Dermis blood vessel endothelial cell (primary cell): Measurements from ENCODE around the gene SNAPIN. TPM values are rescaled to one million over a fixed set of nuclear protein-coding genes. Genes with fewer than 3 reads are reported as not detected.
"Not testable (repeated sequence)": the region's sequence is repeated elsewhere in the genome, so short reads cannot be mapped to it uniquely, and the experiment has no call there.

ENCODE experiments used
- DNase-seq: peaks from one replicate; pipeline ENCODE4 v3.0.0; 2010
- total RNA-seq: library from RNA; depleted of rRNA; stranded (reverse); fragments of >200 nt; gene quantifications from 2 replicates; pipeline ENCODE4 v1.2.3, GENCODE V29; 2014

SNAPIN gene
- total RNA-seq, 1 donor from 2014 or later: 60.8 TPM

GRCh38 chr1:153647346-153647714 lies 11.2 kb upstream of the SNAPIN start:
- no peak for DNase-seq

DNA sequence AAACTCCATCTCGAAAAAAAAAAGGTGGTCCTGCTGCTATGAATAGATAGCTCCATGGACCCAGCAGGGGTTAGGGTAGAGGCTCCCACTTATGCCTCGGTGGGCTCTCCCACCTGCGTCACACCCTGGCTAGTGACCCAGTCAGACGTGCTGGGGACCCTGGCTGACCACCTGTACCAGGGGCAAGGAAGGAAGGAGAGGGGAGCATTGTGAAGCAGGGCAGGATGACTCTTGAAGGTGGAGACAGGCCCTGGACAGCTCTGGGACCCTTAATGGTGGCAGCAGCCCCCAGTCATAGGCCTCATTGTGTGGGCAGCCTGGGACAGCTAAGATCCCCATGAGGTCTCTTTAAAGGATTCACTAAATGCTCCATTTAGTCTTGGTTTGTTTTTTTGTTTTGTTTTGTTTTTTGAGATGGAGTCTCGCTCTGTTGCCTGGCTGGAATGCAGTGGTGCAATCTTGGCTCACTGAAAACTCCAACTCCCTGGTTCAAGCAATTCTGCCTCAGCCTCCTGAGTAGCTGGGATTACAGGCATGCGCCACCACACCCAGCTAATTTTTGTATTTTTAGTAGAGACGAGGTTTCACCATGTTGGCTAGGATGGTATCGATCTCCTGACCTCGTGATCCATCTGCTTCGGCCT lies 10.4 kb upstream of the SNAPIN start:
- DNase-seq: no peak

- DNase-seq: no peak
Observed at GRCh38 chr1:153649137-153649862, 9.2 kb upstream of the SNAPIN start.

DNA sequence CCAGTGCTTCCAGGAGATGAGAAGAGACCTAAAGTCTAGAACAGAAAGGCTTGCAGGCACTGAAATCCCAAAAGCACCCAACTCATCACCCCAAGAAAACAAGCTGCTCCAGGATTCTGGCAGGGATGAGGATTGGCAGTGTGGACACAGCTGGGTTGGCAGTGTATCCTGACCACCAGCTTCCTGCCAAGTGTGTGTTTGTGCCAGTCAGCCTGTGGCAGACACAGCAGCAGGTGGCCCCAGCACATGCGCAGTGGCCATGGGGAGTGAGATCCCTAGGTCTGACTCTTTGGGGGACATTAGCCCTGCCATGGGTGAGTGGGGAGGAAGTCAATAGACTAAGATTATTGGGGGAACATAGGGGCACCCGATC lies 8.7 kb upstream of the SNAPIN start:
- no peak for DNase-seq

- DNase-seq: no peak
Observed at GRCh38 chr1:153651771-153652170, 6.7 kb upstream of the SNAPIN start.

- DNase-seq: no peak
Observed at GRCh38 chr1:153652805-153653500, 5.5 kb upstream of the SNAPIN start.

GRCh38 chr1:153655333-153655732 lies 3.2 kb upstream of the SNAPIN start:
- no peak for DNase-seq

DNA sequence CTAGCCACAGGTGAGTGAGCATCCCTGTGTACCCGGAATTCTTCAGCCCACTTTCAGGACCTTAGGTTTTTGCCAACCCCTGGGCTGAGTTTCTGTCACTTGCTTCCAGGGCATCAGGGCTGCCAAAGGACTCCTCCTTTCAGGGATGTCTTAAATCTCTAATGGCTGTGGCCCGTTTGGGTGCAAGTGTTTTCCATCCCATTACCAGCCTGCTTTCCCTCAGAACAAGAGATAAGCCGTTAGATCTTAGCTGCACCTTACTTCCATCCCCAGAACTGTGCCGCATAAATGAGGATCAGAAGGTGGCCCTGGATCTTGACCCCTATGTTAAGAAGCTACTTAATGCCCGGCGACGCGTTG lies 652 bp downstream of the SNAPIN start:
- DNase-seq: no peak

DNA sequence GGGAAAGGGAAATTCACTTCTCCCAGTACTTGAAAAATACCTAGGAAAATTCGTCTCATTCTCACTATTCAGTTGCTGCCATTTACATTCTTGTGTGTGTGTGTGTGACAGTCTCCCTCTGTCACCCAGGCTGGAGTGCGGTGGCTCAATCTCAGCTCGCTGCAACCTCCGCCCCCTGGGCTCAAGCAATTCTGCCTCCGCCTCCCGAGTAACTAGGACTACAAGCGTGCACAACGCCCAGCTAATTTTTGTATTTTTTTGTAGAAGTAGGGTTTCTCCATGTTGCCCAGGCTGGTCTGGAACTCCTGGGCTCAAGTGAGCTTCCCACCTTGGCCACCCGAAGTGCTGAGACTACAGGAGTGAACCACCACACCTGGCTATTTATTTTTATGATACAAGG lies 1.2 kb downstream of the SNAPIN start:
- DNase-seq: no peak

DNA sequence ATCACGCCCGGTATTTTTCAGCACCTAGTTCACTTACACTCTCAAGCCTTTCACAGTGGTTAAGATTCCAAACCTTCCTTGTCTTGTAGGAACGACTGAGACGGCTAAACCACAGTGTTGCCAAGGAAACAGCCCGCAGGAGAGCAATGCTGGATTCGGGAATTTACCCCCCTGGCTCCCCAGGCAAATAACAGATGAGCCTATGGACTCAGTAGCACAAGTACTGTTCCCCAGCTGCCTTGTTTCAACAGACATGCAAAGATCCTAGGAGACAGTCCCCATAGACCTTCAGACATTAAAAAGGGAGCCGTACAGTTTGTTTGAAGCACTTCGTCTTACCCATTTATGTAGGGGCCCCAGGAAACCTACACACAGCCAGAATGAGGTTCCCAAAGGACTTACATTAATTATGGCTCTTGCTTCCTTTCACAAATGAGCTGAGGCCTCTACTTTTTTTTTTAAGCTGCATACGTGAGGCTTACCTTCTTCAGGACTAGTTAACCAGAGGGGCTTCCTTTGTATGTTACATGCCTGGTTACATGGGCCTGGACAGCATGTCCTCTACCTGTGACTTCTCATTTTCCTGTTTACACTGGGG lies 2.7 kb downstream of the SNAPIN start:
- no peak for DNase-seq

DNA sequence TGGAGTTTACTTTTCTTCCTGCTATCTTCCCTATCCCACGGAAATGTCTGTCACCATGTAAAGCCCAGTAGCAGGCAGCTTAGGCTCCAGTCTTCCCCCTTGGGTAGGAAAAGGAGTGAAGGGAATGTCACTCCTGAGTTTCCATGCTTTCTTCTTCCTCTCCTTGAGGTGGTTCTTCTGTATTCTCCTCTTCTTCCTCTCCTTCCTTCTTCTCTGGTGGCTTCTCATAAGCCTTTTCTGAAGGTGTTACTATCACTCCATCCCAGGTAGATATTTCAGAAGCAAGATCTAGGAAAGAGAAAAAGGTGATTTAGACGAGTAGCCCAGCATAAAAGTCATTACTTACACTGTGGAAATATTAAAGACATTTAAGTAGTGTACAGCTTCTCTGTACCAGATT lies 3.8 kb downstream of the SNAPIN start:
- DNase-seq: no peak

DNA sequence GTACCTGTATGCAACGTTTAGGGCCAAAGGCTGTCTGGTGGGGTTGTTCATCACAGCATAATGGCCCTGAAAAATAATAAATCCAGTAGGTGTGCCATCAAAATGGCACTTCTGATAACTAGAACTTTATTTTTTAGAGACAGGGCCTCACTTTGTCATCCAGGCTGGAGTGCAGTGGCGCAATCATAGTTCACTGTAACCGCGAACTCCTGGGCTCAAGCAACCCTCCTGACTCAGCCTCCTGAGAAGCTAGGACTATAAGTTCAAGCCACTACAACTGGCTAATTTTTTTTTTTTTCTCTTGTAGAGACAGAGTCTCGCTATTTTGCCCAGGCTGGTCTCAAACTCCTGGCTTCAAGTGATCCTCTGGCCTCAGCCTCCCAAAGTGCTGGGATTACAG lies 4.7 kb downstream of the SNAPIN start:
- no peak for DNase-seq

GRCh38 chr1:153667439-153667838 lies 8.9 kb downstream of the SNAPIN start:
- DNase-seq: no peak

DNA sequence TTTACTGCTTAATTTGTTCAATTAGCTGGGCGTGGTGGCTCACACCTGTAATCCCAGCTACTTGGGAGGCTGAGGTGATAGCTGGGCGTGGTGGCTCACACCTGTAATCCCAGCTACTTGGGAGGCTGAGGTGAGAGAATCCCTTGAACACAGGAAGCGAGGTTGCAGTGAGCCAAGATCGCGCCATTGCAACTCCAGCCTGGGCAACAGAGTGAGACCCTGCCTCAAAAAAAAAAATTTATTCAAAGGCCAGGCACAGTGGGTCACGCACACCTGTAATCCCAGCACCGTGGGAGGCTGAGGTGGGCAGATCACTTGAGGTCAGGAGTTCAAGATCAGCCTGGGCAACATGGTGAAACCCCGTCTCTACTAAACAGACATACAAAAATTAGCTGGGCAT lies 10.2 kb downstream of the SNAPIN start:
- DNase-seq: not testable (repeated sequence)

GRCh38 chr1:153669606-153670005 lies 11.1 kb downstream of the SNAPIN start:
- DNase-seq: no peak

DNA sequence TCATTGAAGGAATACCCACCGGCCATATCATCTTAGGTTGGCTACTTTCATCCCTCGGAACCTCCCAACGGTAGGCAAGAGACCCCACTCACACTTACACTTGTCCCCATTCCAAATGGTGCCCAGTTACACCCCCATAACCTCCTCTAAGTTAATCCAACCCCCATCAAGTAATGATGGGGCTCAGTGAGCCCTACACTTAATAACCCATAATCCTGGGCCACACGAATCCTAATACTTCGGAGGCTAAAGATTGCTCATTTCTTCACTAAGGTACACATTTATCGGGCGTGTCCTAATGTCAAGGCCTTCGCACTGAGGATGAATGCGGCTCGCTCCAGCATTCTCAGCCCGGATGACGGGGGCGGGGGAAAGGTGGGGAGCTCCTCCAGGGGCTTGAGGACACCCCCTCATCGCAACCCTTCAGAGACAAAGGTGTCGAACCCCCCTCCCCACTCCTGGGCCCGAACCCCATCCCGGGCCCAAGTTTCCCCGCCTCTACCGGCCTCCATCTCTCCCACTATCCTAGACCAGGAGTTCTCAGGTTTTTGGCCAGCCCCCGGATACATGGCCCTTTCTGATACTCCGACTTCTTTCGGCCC lies 11.9 kb downstream of the SNAPIN start:
- DNase-seq: peak; percentile 32

- peak; percentile 100 for DNase-seq
Observed at GRCh38 chr1:153670859-153671627, 12.5 kb downstream of the SNAPIN start, which contains the start of gene ILF2. TSS of gene ILF2 (minus strand) at chr1:153670993. CDS start at chr1:153670922, 71 bp downstream.

DNA sequence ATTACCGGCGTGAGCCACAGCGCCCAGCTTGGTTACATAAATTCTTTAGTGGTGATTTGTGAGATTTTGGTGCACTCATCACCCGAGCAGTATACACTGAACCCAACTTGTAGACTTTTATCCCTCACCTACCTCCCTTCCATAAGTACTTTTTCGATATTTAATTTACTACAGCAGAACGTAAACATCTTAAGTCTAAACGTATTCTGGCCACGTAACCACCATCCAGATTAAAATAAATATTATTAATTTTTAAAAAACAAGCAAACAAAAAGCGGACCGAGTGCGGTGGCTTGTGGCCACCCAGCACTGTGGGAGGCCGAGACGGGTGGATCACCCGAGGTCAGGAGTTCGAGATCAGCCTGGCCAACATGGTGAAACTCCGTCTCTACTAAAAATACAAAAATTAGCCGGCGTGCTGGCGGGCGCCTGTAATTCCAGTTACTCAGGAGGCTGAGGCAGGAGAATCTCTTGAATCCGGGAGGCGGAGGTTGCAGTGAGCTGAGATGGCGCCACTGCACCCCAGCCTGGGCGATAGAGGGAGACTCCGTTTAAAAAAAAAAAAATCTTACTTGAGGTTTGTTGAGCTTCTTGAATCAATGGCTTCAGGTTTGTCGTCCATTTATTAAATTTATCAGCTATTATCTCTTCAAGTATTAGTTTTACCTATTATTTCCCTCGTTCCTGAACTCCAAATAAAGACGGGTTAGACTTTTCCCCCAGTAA lies 13.3 kb downstream of the SNAPIN start:
- DNase-seq: not testable (repeated sequence)

DNA sequence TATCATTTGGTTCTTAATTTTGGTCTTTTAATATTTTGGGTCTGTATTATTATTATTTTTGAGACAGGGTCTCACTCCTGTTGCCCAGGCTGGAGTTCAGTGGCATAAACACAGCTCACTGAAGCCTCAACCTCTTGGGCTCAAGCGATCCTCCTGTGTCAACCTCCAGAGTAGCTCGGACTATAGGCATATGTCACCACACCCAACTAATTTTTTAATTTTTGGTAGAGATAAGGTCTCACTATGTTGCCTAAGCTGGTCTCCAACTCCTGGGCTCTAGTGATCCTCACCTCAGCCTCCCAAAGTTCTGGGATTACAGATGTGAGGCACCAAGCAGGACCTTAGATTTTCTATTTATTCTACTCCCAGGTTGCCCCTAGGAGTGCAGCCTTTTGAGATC lies 15.0 kb downstream of the SNAPIN start:
- DNase-seq: no peak

DNA sequence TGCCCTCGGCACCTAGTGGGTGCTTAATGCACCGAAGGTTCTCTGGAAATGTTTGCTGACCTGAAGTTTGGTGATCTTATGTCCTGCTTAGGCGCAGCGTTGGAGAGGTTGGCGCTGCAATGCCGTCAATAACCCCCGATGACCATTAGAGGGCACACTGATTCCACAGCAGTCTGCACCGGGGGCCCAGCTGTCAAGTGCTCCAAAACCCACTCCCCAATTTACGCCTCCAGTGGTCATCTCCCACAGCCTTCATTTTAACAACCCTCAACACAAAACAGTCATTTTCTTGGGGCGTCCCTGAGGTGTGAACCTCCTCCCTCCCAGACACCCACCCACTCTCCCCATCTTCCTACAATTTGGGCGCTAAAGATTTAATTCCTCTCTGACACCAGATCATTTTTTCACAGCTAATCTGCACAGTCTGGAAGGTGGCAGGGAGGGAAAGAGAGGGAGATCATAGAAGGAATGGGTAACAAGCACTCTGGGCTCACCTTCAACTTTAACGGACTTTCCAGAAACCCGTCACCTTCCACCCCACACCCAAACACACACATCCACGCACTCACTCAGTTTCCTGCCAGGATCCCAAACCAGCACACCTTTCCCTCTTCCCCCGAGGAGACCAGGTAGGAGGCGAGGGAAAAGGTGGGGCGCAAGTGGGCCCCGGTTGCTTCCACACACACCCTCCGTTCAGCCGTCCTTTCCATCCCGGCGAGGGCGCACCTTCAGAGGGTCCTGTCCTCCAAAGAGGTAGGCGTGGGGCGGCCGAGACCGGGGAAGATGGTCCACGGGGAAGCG lies 19.4 kb downstream of the SNAPIN start:
- peak; percentile 83 for DNase-seq
